AG04450 (cell line): ENCODE results near the gene FGF22. TPM values are rescaled to one million over a fixed set of nuclear protein-coding genes. Genes with fewer than 3 reads are reported as not detected.

ENCODE experiments used
- CTCF ChIA-PET: fragments of 300-600, 350-600 bp; formaldehyde crosslinking; extraction: SDS; loops from one replicate; lab custom pipeline; 2022; ENCODE audit warnings: antibody characterized with exemption, inconsistent platforms; lab: Charles Lee
- POLR2A ChIA-PET: fragments of 350-600 bp; formaldehyde crosslinking; extraction: SDS; loops from one replicate; lab custom pipeline; 2021; ENCODE audit warnings: antibody characterized with exemption, inconsistent platforms; lab: Yijun Ruan, JAX
- DNase-seq: peaks from one replicate; pipeline ENCODE4 v3.0.0-alpha.2; 2011; ENCODE audit warnings: low read depth, low spot score
- H3K27ac ChIP-seq: one replicate; pipeline ENCODE4 v1.5.1; 2012; ENCODE audit warnings: low read depth, low read length, control low read depth
- H3K27me3 ChIP-seq: one replicate; pipeline ENCODE4 v1.6.0; 2012; ENCODE audit warnings: low read length; ENCODE audit not compliant: control insufficient read depth, insufficient read depth
- H3K4me3 ChIP-seq: 2 replicates; pipeline ENCODE4 v1.5.1; 2011; ENCODE audit warnings: mild to moderate bottlenecking, low read depth, low read length, control low read depth
- H3K9me3 ChIP-seq: 2 replicates; pipeline ENCODE4 v1.5.1; 2012; ENCODE audit warnings: low read length; ENCODE audit not compliant: control insufficient read depth, insufficient read depth
- CTCF ChIP-seq: IDR thresholded peaks from 2 replicates; pipeline ENCODE4 v1.5.1; 2011; ENCODE audit warnings: low read depth, low read length, control low read depth, inconsistent platforms
- polyA plus RNA-seq: library from polyadenylated mRNA; depleted of rRNA; stranded (reverse); fragments of >200 nt; gene quantifications from 2 replicates; pipeline ENCODE4 v1.2.3, GENCODE V29; 2011

The FGF22 gene
- polyA plus RNA-seq, 1 experiment = not detected

GRCh38 chr19:652467-653389 is 13.0 kb downstream of the FGF22 start:
- Histone ChIP-seq H3K27ac (no peak overlapping the region), H3K4me3 (no peak overlapping the region), H3K9me3 (no peaks in the 10 kb centered on the region; the same call in 1 of the 2 replicates), H3K27me3 (no peaks in the 10 kb centered on the region)
- TF ChIP-seq CTCF = no peak
- CTCF ChIA-PET = interaction anchor here (0.7 kb wide), 1 partner anchor 40 kb away, joined by 3 read pairs; no protein-coding TSS in a partner anchor
- POLR2A ChIA-PET = no interaction called here
- no peak for DNase-seq

GRCh38 chr19:653425-653824 is 13.7 kb downstream of the FGF22 start:
- POLR2A ChIA-PET = interaction anchor here (0.6 kb wide), 1 partner anchor 18 kb away, joined by 5 read pairs; no protein-coding TSS in a partner anchor

GRCh38 chr19:655691-656090 is 16.0 kb downstream of the FGF22 start:
- no peak for TF ChIP-seq CTCF
- H3K4me3 ChIP-seq = no peak overlapping the region
- DNase-seq = no peak
- H3K9me3 ChIP-seq = no peaks in the 10 kb centered on the region; the same call in 1 of the 2 replicates
- H3K27me3 ChIP-seq = no peaks in the 10 kb centered on the region
- no peak overlapping the region for H3K27ac ChIP-seq
- POLR2A ChIA-PET = no interaction called here
- CTCF ChIA-PET = no interaction called here

More at GRCh38 chr19:653425-653824, 13.7 kb downstream of the FGF22 start:
- Histone ChIP-seq H3K27me3 (no peaks in the 10 kb centered on the region), H3K9me3 (no peaks in the 10 kb centered on the region; the same call in 1 of the 2 replicates), H3K4me3 (no peak overlapping the region), H3K27ac (no peak overlapping the region)
- TF ChIP-seq CTCF = no peak
- CTCF ChIA-PET = interaction anchor here (0.7 kb wide), 1 partner anchor 41 kb away, joined by 3 read pairs; no protein-coding TSS in a partner anchor
- no peak for DNase-seq

GRCh38 chr19:656751-657559 is 17.3 kb downstream of the FGF22 start:
- H3K27ac ChIP-seq = no peak overlapping the region
- no peak overlapping the region for H3K4me3 ChIP-seq
- ChIA-PET CTCF (no interaction called here), POLR2A (interaction anchor here (0.6 kb wide), 1 partner anchor 446 kb away, joined by 6 read pairs; no protein-coding TSS in a partner anchor)
- no peak for TF ChIP-seq CTCF
- no peaks in the 10 kb centered on the region; the same call in 1 of the 2 replicates for H3K9me3 ChIP-seq
- DNase-seq = no peak
- H3K27me3 ChIP-seq = no peaks in the 10 kb centered on the region
